HG03060 (cell line): ENCODE results near the gene PTPN18.

Source experiments
- ATAC-seq: cut with Tn5 transposase; IDR thresholded peaks from one replicate; pipeline ENCODE4 v1.9.1; 2021; ENCODE audit warnings: low read depth, moderate number of reproducible peaks; ENCODE audit not compliant: unreplicated experiment

PTPN18 gene

DNA sequence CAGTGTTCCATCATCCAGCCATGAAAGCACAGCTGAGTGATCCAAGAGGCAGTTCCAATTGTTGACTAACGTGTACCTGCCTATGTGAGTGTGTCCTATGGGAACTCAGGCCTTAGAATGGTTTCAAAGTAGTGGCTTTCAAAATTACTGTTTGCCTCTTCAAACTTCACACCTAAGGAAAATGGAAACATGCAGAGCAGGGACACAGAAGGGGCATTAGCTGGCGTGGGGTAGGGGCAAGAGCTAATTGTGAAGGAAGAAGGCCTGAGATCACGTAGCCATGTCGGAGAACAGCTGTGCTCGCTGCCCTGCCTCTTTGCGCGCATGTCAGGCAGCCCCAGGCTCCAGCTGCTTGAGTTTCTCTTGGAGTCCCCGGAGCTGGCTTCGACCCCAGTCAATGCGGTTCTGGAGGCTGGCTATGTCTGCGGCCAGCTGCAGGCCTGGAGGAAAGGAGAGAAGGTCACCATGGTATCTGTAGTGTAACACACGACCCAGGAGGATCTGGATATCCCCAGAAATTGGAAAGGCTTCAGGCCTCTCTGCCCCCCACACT lies 17.0 kb upstream of the PTPN18 start:
- ATAC-seq = no peak

DNA sequence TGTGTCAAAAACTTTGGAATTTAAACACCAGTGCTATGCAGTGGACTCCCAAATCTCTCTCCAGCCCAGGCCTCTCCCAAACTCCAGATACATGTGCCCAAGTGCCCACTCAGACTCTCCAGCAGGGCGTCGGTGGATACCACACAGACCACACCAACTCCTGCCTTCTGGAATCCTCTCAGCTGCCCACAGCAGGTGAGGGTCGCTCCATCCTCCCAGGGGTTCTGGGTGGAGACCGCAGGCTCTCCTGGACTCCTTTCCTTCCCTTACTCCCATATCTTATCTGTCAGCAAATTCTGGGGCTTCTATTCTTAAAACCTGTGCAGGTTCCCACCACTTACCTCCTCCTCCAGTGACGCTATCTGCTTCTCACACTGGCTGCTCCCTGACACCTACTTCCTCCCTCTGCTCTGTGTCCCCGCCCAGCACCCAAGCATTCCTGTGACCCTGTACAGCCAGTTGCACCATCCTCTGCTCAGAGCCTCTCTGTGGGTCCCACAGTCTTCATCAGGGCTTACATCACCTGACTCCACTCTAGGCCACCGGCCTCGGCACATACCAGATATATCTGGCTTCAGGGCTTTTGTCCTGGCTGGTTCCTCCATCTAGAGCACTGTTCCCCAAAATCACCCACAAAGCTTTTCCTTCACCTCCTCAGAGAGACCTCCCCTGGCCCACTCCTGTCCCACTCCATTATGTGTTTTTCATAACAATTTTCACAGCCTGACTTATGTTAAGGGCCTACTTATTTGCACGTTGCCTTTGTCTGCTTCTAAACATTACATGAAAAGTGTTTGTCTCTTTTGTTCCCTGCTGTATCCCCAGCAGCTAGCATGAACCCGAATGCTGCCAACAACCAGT lies 15.7 kb upstream of the PTPN18 start:
- no peak for ATAC-seq

DNA sequence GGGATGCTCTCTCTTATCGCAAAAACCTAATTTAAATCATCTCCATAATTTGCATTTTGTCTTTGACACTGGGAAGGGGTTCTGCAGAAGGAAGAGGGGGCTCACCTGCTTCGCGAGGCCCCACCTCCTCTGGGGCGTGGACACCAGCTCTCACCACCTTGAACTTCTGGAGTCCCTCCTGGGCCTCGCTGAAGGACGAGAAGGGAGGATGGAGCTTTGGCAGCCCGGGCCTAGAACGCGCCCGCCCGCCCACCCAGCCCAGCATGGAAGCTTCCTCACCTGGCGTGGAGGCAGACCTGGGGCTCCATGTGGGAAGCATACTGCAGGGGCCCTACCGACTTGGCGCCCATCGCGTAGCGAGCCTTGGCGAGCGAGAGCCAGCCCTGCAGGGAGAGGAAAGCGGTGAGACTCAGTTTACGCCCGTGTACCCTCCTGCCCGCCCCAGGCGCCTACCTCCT lies 14.3 kb upstream of the PTPN18 start:
- no peak for ATAC-seq

DNA sequence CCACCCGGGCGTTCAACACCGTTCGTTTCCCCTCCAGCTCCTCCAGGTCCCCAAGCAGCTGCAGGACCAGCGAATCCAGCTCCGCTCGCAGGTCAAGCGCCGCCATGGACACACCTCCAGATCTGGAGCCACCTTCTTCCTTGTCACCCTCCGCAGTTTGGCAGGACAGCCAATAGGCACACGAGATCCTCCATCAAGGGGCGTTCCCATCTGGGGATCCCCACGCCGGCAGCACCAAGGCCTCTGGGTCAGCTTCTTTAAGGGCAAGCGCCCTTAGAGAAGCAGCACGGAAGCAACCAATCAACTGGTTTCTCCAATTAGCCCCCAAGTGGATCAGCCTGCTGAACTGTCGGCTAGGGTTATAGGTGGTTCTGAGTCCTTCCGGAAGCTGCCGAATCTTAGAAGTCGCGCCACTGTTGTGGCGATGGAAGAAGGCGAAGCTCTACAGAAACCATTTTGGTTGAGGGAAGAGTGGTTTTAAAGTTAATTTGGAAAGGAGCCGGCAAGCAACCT lies 13.8 kb upstream of the PTPN18 start:
- peak; percentile 47 for ATAC-seq

DNA sequence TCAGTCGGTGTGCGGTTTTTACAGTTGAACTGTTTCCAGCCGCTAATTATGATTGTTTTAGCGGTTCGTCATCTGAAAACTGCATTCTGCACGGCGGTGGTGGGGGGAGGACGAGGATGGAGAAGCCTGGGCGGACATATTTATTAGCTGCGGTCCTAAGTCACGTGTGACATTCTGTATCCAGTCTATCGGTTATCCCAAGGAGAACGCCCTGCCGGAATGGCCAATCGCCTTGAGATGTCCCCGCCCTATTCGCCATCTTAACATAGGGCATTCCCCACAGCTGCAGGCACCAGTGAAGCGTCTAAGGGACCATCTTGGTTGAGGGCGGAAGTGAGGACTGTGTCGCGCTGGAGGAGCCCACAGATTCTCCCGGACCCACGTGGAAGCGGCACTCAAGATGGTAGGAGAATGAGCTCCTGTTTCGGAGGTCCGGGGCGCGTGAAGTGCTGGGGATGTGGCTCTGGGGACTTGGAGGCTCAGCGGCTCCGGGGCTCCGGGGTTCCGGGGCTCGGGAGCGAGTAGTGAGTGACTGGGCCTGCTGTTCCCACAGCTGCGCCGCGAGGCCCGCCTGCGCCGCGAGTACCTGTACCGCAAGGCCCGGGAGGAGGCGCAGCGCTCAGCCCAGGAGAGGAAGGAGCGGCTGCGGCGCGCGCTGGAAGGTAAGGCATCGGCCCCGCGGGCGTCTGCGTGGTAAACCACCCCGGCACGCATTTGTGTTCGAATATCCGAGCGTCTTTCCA lies 13.2 kb upstream of the PTPN18 start, which contains the start of gene IMP4:
IMP4 (plus strand) TSS at position 365 of the 743 bp plus-strand sequence; CDS start at position 401, 36 bp downstream.
- peak; percentile 84 for ATAC-seq

DNA sequence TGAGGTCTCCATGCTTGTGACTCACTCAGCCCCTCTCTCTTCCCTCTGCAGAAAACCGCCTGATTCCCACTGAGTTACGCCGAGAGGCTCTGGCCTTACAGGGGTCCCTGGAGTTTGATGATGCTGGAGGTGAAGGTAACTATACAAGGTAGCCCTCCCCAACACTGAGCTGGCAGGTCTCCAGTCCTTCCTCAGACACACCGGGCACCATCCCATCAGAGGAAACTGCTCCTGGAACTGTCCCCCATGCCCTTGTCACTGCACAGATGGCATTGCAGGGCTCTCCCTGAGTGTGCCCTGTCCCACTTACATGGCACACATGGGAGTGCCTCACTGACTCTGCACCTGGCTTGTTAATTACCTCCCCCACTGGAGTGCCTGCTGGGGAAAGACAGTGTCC lies 11.3 kb upstream of the PTPN18 start:
- ATAC-seq = no peak

DNA sequence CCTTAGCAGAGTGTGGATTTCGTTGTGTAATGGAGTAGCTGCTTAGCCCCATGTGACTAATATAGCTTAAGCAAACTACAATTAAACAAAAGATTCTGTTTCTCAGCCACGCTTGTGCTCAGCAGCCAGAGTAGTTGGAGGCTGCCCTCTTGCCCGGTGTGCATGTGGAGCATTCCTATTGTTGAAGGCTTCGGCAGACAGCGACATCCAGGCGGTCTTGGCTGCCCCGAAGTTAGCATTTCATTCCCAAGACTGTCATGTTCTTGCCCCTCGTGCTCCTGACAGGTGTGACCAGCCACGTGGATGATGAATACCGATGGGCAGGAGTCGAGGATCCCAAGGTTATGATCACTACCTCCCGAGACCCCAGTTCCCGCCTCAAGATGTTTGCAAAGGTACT lies 10.8 kb upstream of the PTPN18 start:
- no peak for ATAC-seq

DNA sequence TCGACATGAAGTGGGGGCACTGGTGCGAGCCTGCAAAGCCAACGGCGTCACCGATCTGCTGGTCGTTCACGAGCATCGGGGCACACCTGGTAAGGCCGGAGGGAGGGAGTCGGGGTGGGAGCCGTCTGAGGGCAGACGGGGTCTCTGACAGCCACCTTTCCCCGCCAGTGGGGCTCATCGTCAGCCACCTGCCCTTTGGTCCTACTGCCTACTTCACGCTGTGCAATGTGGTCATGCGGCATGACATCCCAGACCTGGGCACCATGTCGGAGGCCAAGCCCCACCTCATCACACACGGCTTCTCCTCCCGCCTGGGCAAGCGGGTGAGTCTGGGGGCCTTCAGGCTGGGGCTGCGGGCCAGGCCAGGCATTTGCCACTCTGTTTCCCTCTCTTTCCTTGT lies 10.2 kb upstream of the PTPN18 start:
- no peak for ATAC-seq

DNA sequence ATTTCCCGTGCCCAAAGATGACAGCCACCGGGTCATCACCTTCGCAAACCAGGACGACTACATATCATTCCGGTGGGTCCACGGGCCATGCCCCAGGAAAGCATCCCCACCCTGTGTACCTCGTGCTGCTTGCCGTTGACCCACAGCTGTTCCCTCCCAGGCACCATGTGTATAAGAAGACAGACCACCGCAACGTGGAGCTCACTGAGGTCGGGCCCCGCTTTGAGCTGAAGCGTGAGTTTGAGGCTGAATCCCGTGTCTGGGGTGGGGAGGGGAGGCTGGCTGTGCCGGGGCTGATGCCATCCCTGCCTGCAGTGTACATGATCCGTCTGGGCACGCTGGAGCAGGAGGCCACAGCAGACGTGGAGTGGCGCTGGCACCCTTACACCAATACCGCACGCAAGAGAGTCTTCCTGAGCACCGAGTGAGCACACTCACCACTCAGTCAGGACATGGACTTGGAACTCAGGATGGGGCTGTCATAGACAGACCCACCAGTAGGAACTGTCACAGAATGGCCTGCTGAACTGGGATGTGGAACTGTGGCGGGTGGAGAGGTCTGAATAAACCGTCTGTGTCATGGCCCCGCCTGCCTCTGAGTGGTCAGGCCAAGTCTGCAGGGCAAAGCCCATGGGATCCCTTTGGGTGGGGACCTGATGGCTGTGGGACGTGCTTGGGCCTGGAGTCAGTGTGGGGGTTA lies 9.7 kb upstream of the PTPN18 start:
- no peak for ATAC-seq

DNA sequence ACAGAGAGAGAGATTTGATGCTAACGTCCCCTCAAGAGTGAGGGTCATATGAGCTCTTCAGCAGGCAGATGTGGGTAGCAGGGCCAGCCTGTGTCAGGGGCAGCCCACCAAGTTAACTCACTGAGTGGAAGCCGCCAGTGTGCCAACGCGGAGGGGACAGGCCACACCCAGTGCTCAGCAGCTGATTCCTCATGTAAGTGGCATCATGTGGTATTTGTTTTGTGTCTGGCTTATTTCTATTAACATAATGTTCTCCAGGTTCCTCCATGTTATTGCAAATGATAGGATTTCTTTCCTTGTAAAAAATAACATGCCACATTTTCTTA lies 9.2 kb upstream of the PTPN18 start:
- no peak for ATAC-seq

DNA sequence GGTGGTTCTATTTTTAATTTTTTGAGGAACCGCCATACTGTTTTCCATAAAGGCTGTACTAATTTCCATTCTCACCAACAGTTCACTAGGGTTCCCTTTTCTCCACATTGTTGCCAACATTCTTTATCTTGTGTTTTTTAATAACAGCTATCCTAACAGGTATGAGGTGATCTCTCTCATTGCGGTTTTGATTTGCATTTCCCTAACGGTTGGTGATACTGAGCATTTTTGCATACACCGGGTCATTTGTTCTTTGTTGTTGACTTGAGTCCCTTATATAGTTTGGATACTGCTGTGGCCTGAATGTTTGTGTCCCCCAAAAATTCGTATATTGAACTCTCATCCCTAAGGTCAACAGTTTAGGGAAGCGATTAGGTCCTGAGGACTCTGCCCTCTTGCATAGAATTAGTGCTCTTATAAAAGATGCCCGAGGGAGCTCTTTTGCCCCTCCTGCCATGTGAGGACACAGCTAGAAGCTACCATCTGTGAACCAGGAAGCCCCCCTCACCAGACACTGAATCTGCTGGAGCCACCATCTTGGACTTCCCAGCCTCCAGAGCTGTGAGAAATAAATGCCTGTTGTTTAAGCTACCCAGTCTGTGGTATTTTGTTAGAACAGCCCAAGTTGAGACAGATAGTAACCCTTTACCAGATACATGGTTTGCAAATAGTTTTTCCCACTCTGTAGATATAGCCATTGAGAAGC lies 8.5 kb upstream of the PTPN18 start:
- no peak for ATAC-seq

DNA sequence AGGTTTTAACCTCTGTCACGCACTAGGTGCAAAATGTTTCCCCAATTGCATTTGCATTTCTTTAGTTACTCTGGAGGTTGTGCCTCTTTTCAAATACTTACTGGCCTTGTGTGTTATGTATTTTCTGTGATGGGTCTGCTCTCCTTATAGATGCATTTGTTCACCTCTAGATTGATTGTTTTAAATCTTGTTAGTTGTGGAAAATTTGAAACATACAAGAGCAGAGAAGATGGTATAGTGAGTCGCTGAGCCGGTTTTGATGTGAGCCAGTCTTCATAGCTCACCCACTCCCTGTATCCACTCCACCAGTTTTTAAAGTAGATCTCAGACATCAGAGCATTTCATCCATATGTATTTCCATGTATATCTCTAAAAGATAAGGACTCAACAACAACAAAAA lies 6.7 kb upstream of the PTPN18 start:
- ATAC-seq = no peak

DNA sequence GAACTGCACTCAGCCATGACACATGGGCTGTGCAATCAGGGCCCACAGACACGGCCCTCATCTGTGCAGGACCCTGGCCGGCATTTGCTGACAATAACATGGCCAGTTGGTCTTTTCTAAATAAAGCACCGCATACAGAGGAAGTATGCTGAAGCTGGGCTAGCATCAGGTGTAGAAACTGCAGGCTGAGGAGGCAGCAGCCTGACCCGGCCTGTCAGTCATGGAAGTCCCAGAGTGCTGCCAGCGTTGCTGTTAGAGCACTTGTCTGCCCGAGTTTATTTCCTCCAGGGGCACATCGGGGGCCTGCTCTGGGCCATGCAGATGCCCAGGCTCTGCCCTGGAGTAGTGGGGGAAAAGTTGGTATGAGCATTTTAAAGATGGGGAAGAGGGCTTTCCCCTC lies 4.1 kb upstream of the PTPN18 start:
- ATAC-seq = no peak

DNA sequence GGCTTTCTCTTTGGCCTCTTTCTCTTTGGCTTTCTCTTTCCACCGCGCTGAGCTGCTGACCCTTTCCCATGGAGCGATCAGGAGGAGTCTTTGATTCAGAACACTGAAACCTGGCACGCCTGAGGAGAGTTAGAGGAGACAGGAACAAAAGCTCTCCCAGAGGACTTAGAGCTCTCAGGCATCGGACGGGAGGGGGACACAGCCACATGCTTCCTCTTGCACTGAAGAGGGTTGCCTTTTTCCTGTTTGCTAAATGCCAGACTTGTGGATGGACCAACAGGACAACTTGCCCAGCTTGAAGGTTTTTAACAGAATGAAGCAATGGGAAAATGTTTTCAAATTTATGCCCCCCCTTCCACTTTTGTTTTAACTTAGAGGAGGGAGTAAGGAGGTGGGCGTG lies 3.6 kb upstream of the PTPN18 start:
- ATAC-seq = no peak

DNA sequence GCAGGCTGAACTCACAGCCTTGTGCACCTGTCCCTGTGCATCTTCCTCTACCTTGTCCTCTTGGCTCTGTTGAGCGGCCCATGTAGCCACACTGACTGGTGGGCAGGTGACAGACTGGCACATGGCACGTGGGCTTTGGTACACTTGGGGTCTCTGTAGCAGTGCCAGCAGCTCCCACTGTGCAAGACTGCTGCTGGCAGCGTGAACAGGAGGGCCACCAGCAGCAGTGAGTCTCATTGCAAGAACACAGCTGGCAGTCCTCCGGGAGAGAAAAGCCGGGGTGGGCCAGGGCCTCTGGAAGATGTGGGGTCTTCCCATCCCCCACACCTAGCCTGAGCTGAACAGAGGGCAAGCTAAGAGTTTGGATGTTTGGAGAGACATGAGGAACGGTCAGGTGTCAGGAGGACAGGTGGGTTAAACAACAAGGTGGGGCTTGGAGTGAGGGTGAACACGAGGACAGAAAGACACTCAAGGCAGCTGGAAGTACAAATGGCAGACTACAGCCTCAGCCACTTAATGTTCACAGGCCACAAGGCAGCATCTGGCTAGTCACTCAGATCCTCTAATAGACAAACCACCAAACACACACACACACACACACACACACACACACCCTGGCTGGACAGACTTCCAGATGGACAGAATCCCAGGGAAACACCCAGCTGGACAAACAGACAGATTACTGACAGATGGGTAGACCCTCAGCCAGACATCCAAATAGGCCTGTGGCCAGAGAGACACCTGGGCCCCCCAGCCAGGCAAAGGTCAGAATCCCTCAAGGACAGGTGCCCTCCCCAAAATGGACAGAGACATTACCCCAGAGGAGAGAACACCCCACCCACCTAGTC lies 2.3 kb upstream of the PTPN18 start:
- no peak for ATAC-seq

DNA sequence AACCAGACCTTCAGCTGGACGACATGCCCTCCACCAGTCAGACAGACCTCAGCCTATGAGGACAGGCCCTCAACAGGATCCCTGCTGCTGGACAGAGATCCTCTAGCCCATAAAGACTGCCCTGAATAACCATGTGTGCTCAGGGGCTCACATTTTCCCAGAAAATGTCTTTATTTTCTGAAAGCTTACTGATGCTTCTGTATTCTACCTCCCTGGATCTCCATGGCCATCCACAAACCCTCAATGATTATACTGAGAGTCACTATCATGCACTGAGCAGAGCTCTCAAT lies 1.8 kb upstream of the PTPN18 start:
- no peak for ATAC-seq

DNA sequence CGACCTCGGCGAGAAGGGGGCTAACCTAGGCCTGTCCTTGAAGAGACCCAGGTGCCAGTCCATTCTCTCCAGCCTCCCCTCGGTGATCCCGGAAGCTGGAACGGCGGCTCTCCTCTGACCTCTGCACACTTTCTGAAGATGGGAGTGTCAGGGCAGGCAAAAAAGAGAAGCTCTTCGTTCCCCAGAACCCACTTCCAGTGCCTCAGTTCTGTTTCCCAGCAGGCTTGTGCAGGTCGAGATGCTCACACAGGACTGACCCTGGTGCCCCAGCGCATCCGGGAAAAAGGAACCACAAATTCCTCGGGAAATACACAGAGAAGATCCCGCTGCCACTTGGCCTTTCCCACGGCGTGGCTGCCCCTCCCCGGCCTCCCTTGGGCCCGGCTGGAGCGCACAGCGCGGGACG lies 681 bp upstream of the PTPN18 start:
- ATAC-seq = no peak

DNA sequence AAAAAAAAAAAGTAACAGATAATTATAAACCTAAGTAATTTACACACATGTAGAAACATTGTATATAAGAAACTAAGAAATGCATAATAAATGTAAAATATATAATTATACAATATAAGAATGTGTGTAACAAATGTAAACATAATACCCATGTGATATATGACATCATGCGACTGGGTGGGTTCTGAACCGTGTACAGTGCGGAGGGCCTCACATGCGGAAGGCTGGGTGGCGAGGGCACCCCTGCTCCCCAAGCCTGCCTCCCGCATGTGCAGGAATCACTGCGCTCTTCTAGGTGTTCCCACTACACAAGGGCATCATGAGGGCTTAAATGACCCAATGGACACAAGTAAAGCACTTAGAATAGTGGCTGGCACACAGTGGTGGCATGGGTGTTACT lies 2.0 kb downstream of the PTPN18 start:
- ATAC-seq = no peak
